Vagina (tissue), 2 donors: Measurements from ENCODE around the gene PRKCB.

Source experiments
- CTCF ChIP-seq, 3 experiments: fragments of 450-650 bp in 2 of 3; fragments of 200-600 bp in 1 of 3; sonication (generic) in 1 of 3; IDR thresholded peaks; one replicate each; pipeline ENCODE4 v1.5.1; 2017 to 2019; ENCODE audit warnings: antibody characterized with exemption in 3 of 3, mild to moderate bottlenecking in 2 of 3, moderate library complexity in 2 of 3
- POLR2A ChIP-seq, 2 donors: fragments of 450-650 bp; IDR thresholded peaks; one replicate each; pipeline ENCODE4 v1.6.1; 2017; ENCODE audit warnings: antibody characterized with exemption in 2 of 2, mild to moderate bottlenecking in 2 of 2, moderate library complexity in 2 of 2

DNA sequence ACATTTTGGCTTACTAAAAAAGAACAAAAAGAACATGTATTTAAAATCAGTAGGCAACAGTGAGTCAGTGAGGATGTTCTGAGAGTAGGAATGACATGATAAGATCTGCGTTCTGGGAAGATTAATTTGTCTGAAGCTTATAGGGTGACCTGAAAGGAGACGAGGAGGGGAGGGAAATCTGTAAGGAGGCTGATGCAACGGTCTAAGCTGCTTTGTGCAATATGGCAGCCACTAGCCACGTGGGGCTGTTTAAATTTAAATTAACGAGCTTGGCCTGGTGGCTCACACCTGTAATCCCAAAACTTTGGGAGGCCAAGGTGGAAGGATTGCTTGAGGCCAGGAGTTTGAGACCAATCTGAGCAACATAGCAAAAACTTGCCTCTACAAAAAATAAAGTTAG is 238.8 kb downstream of the PRKCB start:
- no peak for TF ChIP-seq POLR2A (IDR thresholded peaks at IDR 0.05)
- no peak for TF ChIP-seq CTCF (IDR thresholded peaks at IDR 0.05)
